Mucosa of stomach (tissue), 1 donor: ENCODE results near the gene AGK.
"Not testable (repeated sequence)": the region's sequence is repeated elsewhere in the genome, so short reads cannot be mapped to it uniquely, and the experiment has no call there.

ENCODE experiments used
- H3K27me3 ChIP-seq: one replicate; pipeline ENCODE4 v1.7.0; 2013; ENCODE audit warnings: mild to moderate bottlenecking, low read length; ENCODE audit not compliant: control insufficient read depth, insufficient read depth
- H3K36me3 ChIP-seq: one replicate; pipeline ENCODE4 v1.7.0; 2013; ENCODE audit warnings: low read length; ENCODE audit not compliant: control insufficient read depth, insufficient read depth
- H3K4me1 ChIP-seq: one replicate; pipeline ENCODE4 v1.7.0; 2013; ENCODE audit warnings: mild to moderate bottlenecking, low read length; ENCODE audit not compliant: control insufficient read depth, insufficient read depth
- H3K4me3 ChIP-seq: one replicate; pipeline ENCODE4 v1.7.0; 2013; ENCODE audit warnings: low read length
- H3K9ac ChIP-seq: one replicate; pipeline ENCODE4 v1.7.0; 2013; ENCODE audit warnings: mild to moderate bottlenecking, low read length, moderate library complexity
- H3K9me3 ChIP-seq: one replicate; pipeline ENCODE4 v1.7.0; 2013; ENCODE audit warnings: mild to moderate bottlenecking, low read length, moderate library complexity; ENCODE audit not compliant: control insufficient read depth
- donor health status: Pancreatic carcinoma.

AGK gene

DNA sequence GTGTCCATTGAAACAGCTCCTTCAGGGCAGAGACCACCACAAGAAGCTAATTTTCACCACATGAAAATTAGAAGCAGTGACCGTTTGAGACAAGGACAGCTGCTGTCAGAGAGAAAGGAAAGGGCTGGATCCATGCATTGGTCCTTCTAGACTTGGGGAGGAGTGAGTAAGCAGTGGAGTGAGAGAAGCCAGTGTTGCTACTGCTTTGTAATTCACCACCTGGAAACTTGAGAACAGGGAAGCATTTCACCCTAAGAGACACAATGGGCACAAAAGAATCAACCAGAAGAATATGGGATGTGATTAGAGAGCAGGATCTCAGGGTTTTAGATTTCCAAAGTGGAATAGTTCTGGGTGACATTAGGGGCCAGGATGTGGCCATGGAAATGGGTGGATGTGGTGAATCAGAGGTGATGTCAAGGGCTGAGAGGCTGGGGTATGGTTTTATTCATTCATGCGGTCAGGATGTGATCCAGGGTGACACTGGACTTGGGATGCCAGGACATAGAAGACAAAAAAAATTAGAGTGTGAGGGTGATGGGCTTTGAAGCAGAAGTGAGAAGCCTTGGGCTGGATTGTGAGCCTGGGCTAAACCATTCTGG is 89.1 kb downstream of the AGK start:
- H3K4me3 ChIP-seq, result no peak overlapping the region
- no peaks in the 10 kb centered on the region for H3K9me3 ChIP-seq
- no peak overlapping the region for H3K9ac ChIP-seq
- no peaks in the 10 kb centered on the region for H3K4me1 ChIP-seq
- H3K27me3 ChIP-seq, result no peaks in the 10 kb centered on the region
- no peaks in the 10 kb centered on the region for H3K36me3 ChIP-seq

DNA sequence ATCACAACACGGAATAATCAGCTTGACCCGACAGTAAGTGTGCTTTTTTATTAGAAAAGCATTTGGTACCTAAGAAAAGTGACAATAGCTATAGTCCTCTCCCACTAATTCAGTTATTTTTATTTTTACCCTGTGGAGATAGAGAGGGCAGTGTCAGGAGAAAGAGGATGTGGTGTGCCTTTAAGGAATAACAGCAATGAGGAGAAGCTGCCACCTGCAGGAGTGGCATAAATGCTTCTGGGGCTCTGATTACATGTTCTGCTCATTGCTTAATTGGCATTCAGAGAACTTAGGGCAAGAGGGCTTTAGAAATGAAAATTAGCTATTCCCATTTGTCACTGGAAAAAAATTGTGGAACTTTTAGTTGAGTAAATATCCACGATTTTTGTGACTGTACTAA is 90.7 kb downstream of the AGK start:
- Histone ChIP-seq H3K4me1 (no peaks in the 10 kb centered on the region), H3K27me3 (no peaks in the 10 kb centered on the region), H3K9me3 (no peaks in the 10 kb centered on the region), H3K9ac (no peak overlapping the region), H3K36me3 (no peaks in the 10 kb centered on the region), H3K4me3 (no peak overlapping the region)

- Histone ChIP-seq H3K9ac (no peak overlapping the region), H3K27me3 (no peaks in the 10 kb centered on the region), H3K9me3 (no peaks in the 10 kb centered on the region), H3K4me1 (peaks cover 3% of the 10 kb centered on the region), H3K36me3 (no peaks in the 10 kb centered on the region), H3K4me3 (no peak overlapping the region)
Measured at GRCh38 chr7:141645188-141645587, 94.0 kb downstream of the AGK start.

GRCh38 chr7:141646826-141647480 is 95.7 kb downstream of the AGK start:
- Histone ChIP-seq H3K9ac (no peak overlapping the region), H3K36me3 (no peaks in the 10 kb centered on the region), H3K9me3 (no peaks in the 10 kb centered on the region), H3K27me3 (no peaks in the 10 kb centered on the region), H3K4me1 (peaks cover 6% of the 10 kb centered on the region), H3K4me3 (no peak overlapping the region)

DNA sequence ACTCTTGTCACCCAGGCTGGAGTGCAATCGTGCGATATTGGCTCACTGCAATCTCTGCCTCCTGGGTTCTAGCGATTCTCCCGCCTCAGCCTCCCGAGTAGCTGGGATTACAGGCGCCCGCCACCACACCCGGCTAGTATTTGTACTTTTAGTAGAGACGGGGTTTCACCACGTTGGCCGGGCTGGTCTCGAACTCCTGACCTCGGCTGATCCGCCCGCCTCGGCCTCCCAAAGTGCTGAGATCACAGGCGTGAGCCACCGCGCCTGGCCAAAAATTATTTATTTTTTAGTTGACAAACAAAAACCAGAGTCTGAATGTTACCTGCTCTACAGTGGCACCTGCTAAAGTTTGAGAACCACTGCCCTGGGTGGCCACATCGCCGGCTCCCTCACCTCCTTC is 96.5 kb downstream of the AGK start:
- not testable (repeated sequence) for H3K9me3 ChIP-seq, H3K27me3 ChIP-seq, H3K9ac ChIP-seq, H3K36me3 ChIP-seq, H3K4me3 ChIP-seq, H3K4me1 ChIP-seq

DNA sequence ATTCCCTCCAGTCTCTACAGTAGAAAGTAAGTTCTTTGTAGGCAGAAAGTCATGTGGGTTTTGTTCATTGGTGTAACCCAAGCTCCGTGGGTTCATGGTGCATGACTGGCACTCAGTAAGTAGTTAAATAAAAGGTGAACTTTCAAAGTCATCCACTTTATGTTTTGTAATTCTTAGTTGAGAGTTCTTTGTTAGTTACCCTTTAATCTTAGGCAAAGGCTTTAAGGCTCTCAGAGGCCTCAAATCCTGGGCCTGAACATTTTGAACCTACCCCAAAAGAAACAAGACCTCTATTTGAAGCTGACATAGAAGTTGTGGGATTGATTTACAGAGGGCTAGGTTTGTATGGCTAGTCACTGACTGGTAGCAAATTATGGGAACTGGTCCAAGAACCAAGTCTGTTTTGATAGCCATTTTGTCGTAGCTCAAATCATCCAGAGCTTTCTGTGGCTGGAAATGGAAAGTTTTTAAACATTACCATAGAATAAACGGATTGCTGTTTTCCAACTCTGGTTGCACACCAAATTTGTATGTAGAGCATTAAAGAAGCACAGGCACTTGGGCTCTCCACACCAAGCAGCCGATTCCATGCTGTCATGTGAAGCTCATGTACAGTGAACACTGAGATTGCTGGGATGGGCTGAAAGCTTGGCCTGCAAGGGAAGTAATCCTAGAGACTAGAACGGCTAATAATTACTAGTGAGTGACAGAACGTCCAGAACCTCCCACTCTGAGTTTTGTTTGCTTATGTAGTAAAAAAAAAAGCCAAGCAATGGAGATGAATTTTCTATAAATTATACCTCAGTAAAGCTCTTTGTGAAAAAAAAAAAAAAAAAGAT is 97.3 kb downstream of the AGK start:
- peaks cover 6% of the 10 kb centered on the region for H3K4me1 ChIP-seq
- no peak overlapping the region for H3K9ac ChIP-seq
- no peaks in the 10 kb centered on the region for H3K36me3 ChIP-seq
- no peaks in the 10 kb centered on the region for H3K9me3 ChIP-seq
- no peak overlapping the region for H3K4me3 ChIP-seq
- H3K27me3 ChIP-seq, result no peaks in the 10 kb centered on the region

- Histone ChIP-seq H3K4me3 (no peak overlapping the region), H3K36me3 (no peaks in the 10 kb centered on the region), H3K9ac (no peak overlapping the region), H3K27me3 (no peaks in the 10 kb centered on the region), H3K4me1 (peaks cover 6% of the 10 kb centered on the region), H3K9me3 (no peaks in the 10 kb centered on the region)
Measured at GRCh38 chr7:141649137-141649864, 98.1 kb downstream of the AGK start.

DNA sequence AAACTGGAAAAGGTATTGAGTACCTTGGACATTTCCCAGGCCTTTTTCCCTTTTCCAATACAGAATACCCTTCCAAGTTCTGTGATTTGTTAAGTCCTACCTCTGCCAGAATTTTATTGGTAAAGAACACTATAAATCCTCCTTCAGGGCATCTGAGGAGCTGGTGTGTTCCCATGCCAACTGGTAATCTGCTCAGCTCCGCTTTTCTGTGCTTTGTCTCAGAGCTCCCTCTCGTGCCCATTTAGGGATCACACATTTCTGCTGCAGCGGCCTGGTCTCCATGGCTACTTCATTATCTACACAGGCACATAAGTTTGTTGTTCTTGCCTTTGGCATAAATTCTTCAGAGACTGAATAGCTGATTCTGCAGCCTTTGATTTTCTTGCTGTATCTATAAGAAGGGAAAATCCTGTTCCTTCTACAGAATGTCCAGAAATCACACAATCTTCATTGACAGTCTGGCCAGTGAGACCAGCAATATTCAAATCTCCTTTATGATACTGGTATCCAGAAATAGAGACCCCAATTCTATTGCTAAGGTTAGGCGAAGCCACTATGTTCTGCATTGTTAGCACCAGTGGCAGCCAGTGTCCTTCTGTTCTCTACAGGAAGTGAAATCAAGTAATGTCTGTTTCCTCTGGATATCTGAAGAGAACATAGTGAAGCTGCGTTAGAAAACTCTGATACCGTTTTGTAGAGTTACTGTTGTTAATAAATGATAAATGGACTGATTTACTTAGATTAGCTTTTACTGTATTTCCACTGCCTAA is 98.8 kb downstream of the AGK start:
- Histone ChIP-seq H3K9me3 (no peaks in the 10 kb centered on the region), H3K4me1 (peaks cover 6% of the 10 kb centered on the region), H3K36me3 (no peaks in the 10 kb centered on the region), H3K4me3 (no peak overlapping the region), H3K27me3 (no peaks in the 10 kb centered on the region), H3K9ac (no peak overlapping the region)

GRCh38 chr7:141651417-141651816 is 100.2 kb downstream of the AGK start:
- no peaks in the 10 kb centered on the region for H3K27me3 ChIP-seq
- H3K4me3 ChIP-seq, result no peak overlapping the region
- H3K9ac ChIP-seq, result no peak overlapping the region
- H3K9me3 ChIP-seq, result no peaks in the 10 kb centered on the region
- no peaks in the 10 kb centered on the region for H3K36me3 ChIP-seq
- peaks cover 6% of the 10 kb centered on the region for H3K4me1 ChIP-seq

DNA sequence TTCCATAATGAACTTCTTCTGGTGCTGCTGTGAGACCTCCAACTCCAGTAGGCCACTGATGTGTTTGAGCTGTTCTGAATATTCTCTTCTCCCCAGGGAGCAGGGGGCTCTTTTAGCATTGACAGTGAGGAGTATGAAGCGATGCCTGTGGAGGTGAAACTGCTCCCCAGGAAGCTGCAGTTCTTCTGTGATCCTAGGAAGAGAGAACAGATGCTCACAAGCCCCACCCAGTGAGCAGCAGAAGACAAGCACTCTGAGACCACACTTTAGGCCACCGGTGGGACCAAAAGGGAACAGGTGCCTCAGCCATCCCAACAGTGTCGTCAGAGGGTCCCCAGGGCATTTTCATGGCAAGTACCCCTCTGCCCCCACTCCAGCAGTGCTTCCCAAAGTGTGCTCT is 101.5 kb downstream of the AGK start:
- Histone ChIP-seq H3K36me3 (no peaks in the 10 kb centered on the region), H3K4me1 (peaks cover 6% of the 10 kb centered on the region), H3K9me3 (no peaks in the 10 kb centered on the region), H3K27me3 (no peaks in the 10 kb centered on the region), H3K9ac (no peak overlapping the region), H3K4me3 (no peak overlapping the region)

DNA sequence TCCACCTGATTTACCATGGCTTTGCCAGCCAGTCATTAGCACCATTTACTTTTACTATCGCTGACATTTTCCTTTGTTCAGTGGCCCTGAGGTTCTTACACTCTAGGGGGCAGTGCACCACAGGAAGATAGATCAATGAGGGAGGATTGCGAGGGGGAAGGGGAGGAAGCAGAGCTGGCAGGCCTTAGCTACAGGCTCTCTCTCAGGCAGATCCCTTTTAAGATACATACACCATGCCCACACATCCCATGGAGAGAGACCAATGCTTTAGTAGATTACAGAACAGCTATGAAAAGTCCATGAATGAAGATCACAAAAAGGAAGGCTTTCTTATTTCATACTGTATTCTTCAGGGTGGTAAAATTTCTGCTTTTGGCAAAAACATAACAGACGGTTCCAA is 103.3 kb downstream of the AGK start:
- H3K36me3 ChIP-seq, result no peaks in the 10 kb centered on the region
- no peak overlapping the region for H3K9ac ChIP-seq
- H3K4me3 ChIP-seq, result no peak overlapping the region
- no peaks in the 10 kb centered on the region for H3K9me3 ChIP-seq
- H3K27me3 ChIP-seq, result no peaks in the 10 kb centered on the region
- peaks cover 6% of the 10 kb centered on the region for H3K4me1 ChIP-seq
